Smooth muscle cell (in vitro differentiated cells): ENCODE measurements around the gene LTBP3. TPM values are rescaled to one million over a fixed set of nuclear protein-coding genes. Genes with fewer than 3 reads are reported as not detected.

Experiments
- DNase-seq: peaks from one replicate; lab custom pipeline; 2025; ENCODE audit not compliant: unreplicated experiment; lab: John Stamatoyannopoulos, UW
- H2AFZ ChIP-seq: fragments of 200-600 bp; sonication (generic); 2 replicates; pipeline ENCODE4 v1.6.0; 2016; ENCODE audit warnings: antibody characterized with exemption, low read depth, mild to moderate bottlenecking
- H3F3A ChIP-seq: fragments of 200-600 bp; sonication (generic); 2 replicates; pipeline ENCODE4 v1.6.0; 2017; ENCODE audit warnings: antibody characterized with exemption, low read depth
- H3K27ac ChIP-seq: fragments of 200-600 bp; sonication (generic); 2 replicates; pipeline ENCODE4 v1.5.1; 2016; ENCODE audit warnings: low read depth, mild to moderate bottlenecking
- H3K27me3 ChIP-seq: fragments of 200-600 bp; sonication (generic); 2 replicates; pipeline ENCODE4 v1.6.1; 2016; ENCODE audit warnings: low read depth, mild to moderate bottlenecking
- H3K36me3 ChIP-seq: fragments of 200-600 bp; sonication (generic); 2 replicates; pipeline ENCODE4 v1.5.1; 2016; ENCODE audit warnings: low read depth
- H3K4me1 ChIP-seq: fragments of 200-600 bp; sonication (generic); 2 replicates; pipeline ENCODE4 v1.5.1; 2016; ENCODE audit warnings: low read depth
- H3K4me2 ChIP-seq: fragments of 200-600 bp; sonication (generic); 2 replicates; pipeline ENCODE4 v1.6.0; 2016; ENCODE audit warnings: mild to moderate bottlenecking
- H3K4me3 ChIP-seq: fragments of 200-600 bp; sonication (generic); 2 replicates; pipeline ENCODE4 v1.5.1; 2016; ENCODE audit warnings: mild to moderate bottlenecking
- H3K79me2 ChIP-seq: fragments of 200-600 bp; sonication (generic); 2 replicates; pipeline ENCODE4 v1.6.0; 2016; ENCODE audit warnings: low read depth, mild to moderate bottlenecking
- H3K9ac ChIP-seq: fragments of 200-600 bp; sonication (generic); 2 replicates; pipeline ENCODE4 v1.6.0; 2016; ENCODE audit warnings: low read depth
- H3K9me3 ChIP-seq: fragments of 200-600 bp; sonication (generic); replicated peaks from 2 replicates; pipeline ENCODE4 v1.5.1; 2016; ENCODE audit warnings: low read depth
- H4K20me1 ChIP-seq: fragments of 200-600 bp; sonication (generic); 2 replicates; pipeline ENCODE4 v1.6.0; 2016; ENCODE audit warnings: low read depth
- WGBS: methylation state at CpG from one replicate; pipeline ENCODE4 v1.1.7; 2016; ENCODE audit warnings: low lambda C conversion rate; 5-methylcytosine and 5-hydroxymethylcytosine counted together
- polyA plus RNA-seq: library from polyadenylated mRNA; unstranded; fragments of >200 nt; fragmentation: Nextera tagmentation; extraction: Ambion mirVana; gene quantifications from 2 replicates; pipeline ENCODE4 v1.2.1, GENCODE V29; 2016
- total RNA-seq: library from RNA; depleted of rRNA; stranded (reverse); fragments of >200 nt; gene quantifications from 2 replicates; pipeline ENCODE4 v1.2.3, GENCODE V29; 2014
- TF ChIP-seq, protein P1 (sequence below): fragments of 200-600 bp; sonication (generic); IDR thresholded peaks from 2 replicates; pipeline ENCODE4 v1.5.1; 2017; ENCODE audit warnings: borderline replicate concordance, mild to moderate bottlenecking, antibody characterized with exemption; ENCODE audit not compliant: insufficient read depth, poor library complexity, severe bottlenecking

LTBP3 gene
- total and polyA plus RNA-seq, 2 experiments from 2014 or later, result 33.6 to 46.4 TPM

DNA sequence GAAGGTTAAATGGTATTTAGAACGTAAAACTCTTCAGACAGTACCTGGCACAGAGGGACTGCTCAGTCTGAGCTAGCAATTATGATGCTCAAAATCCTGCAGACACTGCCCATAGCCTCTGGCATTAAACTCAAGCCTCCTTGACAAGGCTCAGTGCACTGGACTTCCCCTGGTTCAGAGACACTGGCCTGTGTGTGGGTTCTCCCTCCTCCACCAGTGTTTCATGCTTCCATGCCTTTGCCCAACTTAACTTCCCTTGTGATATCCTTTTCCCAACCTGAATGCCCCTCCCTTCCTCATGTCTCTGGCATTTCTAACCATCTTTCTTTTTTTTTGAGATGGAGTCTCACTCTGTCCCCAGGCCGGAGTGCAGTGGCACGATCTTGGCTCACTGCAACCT is 9.1 kb downstream of the LTBP3 start:
- Histone ChIP-seq H3K27ac (no peak overlapping the region), H3K4me3 (no peak overlapping the region), H3K4me2 (no peak overlapping the region), H3F3A (no peaks in the 10 kb centered on the region), H3K27me3 (no peaks in the 10 kb centered on the region), H3K4me1 (no peaks in the 10 kb centered on the region), H3K36me3 (no peaks in the 10 kb centered on the region), H2AFZ (no peak overlapping the region), H4K20me1 (no peaks in the 10 kb centered on the region), H3K79me2 (no peaks in the 10 kb centered on the region), H3K9me3 (no peaks in the 10 kb centered on the region), H3K9ac (no peak overlapping the region)
- WGBS, result 86% methylated on average over 3 of the region's 3 CpGs
- no peak for DNase-seq
- TF ChIP-seq, protein P1, sequence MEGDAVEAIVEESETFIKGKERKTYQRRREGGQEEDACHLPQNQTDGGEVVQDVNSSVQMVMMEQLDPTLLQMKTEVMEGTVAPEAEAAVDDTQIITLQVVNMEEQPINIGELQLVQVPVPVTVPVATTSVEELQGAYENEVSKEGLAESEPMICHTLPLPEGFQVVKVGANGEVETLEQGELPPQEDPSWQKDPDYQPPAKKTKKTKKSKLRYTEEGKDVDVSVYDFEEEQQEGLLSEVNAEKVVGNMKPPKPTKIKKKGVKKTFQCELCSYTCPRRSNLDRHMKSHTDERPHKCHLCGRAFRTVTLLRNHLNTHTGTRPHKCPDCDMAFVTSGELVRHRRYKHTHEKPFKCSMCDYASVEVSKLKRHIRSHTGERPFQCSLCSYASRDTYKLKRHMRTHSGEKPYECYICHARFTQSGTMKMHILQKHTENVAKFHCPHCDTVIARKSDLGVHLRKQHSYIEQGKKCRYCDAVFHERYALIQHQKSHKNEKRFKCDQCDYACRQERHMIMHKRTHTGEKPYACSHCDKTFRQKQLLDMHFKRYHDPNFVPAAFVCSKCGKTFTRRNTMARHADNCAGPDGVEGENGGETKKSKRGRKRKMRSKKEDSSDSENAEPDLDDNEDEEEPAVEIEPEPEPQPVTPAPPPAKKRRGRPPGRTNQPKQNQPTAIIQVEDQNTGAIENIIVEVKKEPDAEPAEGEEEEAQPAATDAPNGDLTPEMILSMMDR, result no peak

DNA sequence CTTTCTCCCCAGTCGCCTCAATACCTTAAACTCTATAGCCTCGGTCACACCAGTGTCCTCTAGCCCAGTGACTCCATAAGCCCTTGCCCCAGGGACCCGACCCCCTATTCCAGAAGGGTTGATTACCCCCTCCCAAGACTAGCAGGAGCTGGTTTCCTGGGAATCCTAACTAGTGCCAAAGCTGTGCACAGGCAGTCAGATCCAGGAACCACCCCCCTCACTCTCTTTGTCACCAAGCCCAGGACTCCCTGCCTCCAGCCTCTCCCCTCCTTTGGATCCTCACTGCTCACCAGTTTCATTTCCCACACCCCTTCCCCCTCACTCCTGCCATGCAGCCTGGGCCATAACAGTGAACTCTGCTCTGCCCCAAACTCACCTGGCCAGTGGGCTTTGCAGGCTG is 9.8 kb downstream of the LTBP3 start:
- no peaks in the 10 kb centered on the region for H3K9me3 ChIP-seq
- H3K4me1 ChIP-seq, result no peaks in the 10 kb centered on the region
- H3K27me3 ChIP-seq, result no peaks in the 10 kb centered on the region
- TF ChIP-seq, protein P1, result no peak
- H3K36me3 ChIP-seq, result no peaks in the 10 kb centered on the region
- no peak overlapping the region for H3K27ac ChIP-seq
- DNase-seq, result no peak
- H3K4me3 ChIP-seq, result no peak overlapping the region
- whole genome bisulfite sequencing, result 89% methylated on average over 3 of the region's 3 CpGs
- H2AFZ ChIP-seq, result no peak overlapping the region
- no peak overlapping the region for H3K9ac ChIP-seq
- no peak overlapping the region for H3K4me2 ChIP-seq
- H4K20me1 ChIP-seq, result no peaks in the 10 kb centered on the region
- H3K79me2 ChIP-seq, result no peaks in the 10 kb centered on the region
- H3F3A ChIP-seq, result no peaks in the 10 kb centered on the region

DNA sequence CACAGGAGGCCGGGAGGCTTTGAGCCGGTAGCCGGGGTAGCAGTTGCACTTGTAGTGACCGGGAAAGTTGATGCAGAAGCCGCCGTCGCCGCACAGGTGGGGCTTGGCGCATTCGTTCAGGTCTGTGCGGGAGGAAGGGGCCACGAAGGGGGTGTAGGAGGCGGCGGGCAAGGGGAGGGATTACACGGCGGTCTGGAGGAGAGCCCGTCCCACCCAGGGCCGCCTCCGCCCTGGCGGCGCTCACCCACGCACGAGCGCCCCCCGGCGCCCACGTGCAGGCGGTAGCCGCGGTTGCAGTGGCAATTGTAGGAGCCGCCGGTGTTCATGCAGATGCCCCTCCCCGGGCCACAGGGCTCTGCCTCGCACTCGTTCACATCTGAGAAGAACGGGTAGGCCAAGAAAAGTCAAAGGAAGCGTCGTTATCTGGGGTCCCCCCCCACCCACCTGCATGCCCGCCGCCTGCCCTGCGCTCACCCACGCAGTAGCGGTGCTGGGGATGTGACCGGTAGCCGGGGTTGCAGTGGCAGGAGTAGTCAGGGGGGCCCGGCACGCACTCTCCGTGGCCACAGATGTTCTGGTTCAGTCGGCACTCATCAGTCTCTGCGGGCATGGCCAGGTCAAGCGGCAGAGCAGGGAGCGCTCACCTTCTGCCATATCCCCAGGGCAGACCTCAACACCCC is 10.6 kb downstream of the LTBP3 start:
- 58% methylated on average over 42 of the region's 52 CpGs for whole genome bisulfite sequencing
- Histone ChIP-seq H3K36me3 (no peaks in the 10 kb centered on the region), H3K4me2 (no peak overlapping the region), H3K4me3 (no peak overlapping the region), H3K9me3 (no peaks in the 10 kb centered on the region), H3K9ac (no peak overlapping the region), H2AFZ (no peak overlapping the region), H3K27ac (no peak overlapping the region), H3K79me2 (no peaks in the 10 kb centered on the region), H3K4me1 (no peaks in the 10 kb centered on the region), H3K27me3 (no peaks in the 10 kb centered on the region), H4K20me1 (no peaks in the 10 kb centered on the region), H3F3A (no peaks in the 10 kb centered on the region)
- no peak for DNase-seq
- TF ChIP-seq, protein P1, result no peak
